HG02885 (cell line): ENCODE data around the gene HMGN4.
"Not testable (repeated sequence)": the region's sequence is repeated elsewhere in the genome, so short reads cannot be mapped to it uniquely, and the experiment has no call there.

Experiments used
- ATAC-seq: cut with Tn5 transposase; IDR thresholded peaks from one replicate; pipeline ENCODE4 v1.9.1; 2021; ENCODE audit warnings: mild to moderate bottlenecking; ENCODE audit not compliant: unreplicated experiment, poor library complexity

HMGN4 gene

GRCh38 chr6:26521600-26522391, 16.4 kb upstream of the HMGN4 start:
- ATAC-seq = peak; percentile 89

GRCh38 chr6:26522486-26523228, 15.5 kb upstream of the HMGN4 start:
- ATAC-seq = not testable (repeated sequence)

GRCh38 chr6:26524314-26524713, 13.9 kb upstream of the HMGN4 start:
- not testable (repeated sequence) for ATAC-seq

GRCh38 chr6:26524722-26525370, 13.3 kb upstream of the HMGN4 start:
- no peak for ATAC-seq

GRCh38 chr6:26525838-26526237, 12.3 kb upstream of the HMGN4 start:
- ATAC-seq = no peak

- no peak for ATAC-seq
Measured at GRCh38 chr6:26526928-26527327, 11.2 kb upstream of the HMGN4 start.

- ATAC-seq = no peak
Measured at GRCh38 chr6:26530203-26530602, 8.0 kb upstream of the HMGN4 start.

GRCh38 chr6:26531897-26532296, 6.3 kb upstream of the HMGN4 start:
- no peak for ATAC-seq

- peak; percentile 40 for ATAC-seq
Measured at GRCh38 chr6:26532699-26533531, 5.3 kb upstream of the HMGN4 start.

GRCh38 chr6:26533532-26533931, 4.6 kb upstream of the HMGN4 start:
- no peak for ATAC-seq

GRCh38 chr6:26534681-26535465, 3.3 kb upstream of the HMGN4 start:
- no peak for ATAC-seq

- ATAC-seq = peak; percentile 12
Measured at GRCh38 chr6:26536571-26537159, 1.5 kb upstream of the HMGN4 start.

- ATAC-seq = peak; percentile 51
Measured at GRCh38 chr6:26537160-26537845, 863 bp upstream of the HMGN4 start.

GRCh38 chr6:26538572-26538902, 371 bp downstream of the HMGN4 start:
- ATAC-seq = no peak

GRCh38 chr6:26539071-26539615, 977 bp downstream of the HMGN4 start:
- ATAC-seq = no peak

- ATAC-seq = no peak
Measured at GRCh38 chr6:26541579-26541978, 3.4 kb downstream of the HMGN4 start.

- no peak for ATAC-seq
Measured at GRCh38 chr6:26543953-26544352, 5.8 kb downstream of the HMGN4 start.

- ATAC-seq = no peak
Measured at GRCh38 chr6:26544473-26544872, 6.3 kb downstream of the HMGN4 start.
